ENCODE results near the gene ITGB4. TPM values are rescaled to one million over a fixed set of nuclear protein-coding genes. Genes with fewer than 3 reads are reported as not detected.
A peak's percentile ranks its signal among the peaks of the same experiment; 100 is the strongest.

Gene ITGB4
- total and polyA plus RNA-seq, 2 of the 13 experiments (the other 11 are each of a cell fraction or from before 2014, with no cell fraction given): 6.9 to 14.5 TPM

DNA sequence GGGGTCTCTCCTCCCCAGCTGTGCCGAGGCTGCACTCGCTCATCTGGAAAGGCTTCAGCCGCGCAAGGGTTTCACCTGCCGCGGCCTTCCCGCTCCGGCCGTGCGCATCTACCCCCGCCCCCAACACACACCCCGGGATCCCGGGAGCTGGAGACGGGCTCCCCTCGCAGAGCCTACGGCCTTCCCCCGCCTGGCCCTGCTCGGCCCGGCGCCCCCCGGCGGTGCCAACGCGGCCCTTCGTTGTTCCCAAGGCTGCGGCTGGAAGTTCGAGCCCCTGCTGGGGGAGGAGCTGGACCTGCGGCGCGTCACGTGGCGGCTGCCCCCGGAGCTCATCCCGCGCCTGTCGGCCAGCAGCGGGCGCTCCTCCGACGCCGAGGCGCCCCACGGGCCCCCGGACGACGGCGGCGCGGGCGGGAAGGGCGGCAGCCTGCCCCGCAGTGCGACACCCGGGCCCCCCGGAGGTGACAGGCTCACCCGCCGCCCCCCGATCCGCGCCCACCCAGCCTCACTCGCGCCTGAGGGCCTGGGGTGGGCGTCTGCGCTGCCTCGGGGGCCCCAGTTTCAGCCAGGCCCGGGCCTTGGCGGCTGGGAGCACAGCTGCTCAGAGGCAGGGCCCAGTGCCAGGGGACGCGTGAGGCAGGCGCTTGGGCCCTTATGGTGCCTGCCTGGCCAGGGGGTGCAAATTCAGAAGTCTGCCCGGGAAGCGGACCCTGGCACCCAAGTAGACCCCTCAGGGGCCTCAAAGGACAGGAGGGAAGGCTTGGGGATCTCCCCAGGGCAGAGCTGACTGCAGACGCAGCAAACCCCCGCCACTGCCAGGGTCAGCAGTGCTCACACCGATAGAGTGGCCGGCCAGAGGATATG lies 32.5 kb downstream of the ITGB4 start (continued):
- TF ChIP-seq ZNF383 (CRISPR knock-in tag; IDR thresholded peaks at IDR 0.05; ENCODE audit: borderline replicate concordance): 0 out of 2 replicates have a peak, but pooled peaks have one; percentile 59
- peak; percentile 41; the same call in 1 of the 2 replicates for TF ChIP-seq TBX2 (CRISPR knock-in tag; IDR thresholded peaks at IDR 0.05; ENCODE audit: borderline replicate concordance)
- TF ChIP-seq TSC22D2 (CRISPR knock-in tag; IDR thresholded peaks at IDR 0.05; ENCODE audit: borderline replicate concordance): 0 out of 2 replicates have a peak, but pooled peaks have one; percentile 26
- TF ChIP-seq FOXM1 (CRISPR knock-in tag; IDR thresholded peaks at IDR 0.05): no peak
- no peak for TF ChIP-seq ZNF317 (CRISPR knock-in tag; IDR thresholded peaks at IDR 0.05)
- TF ChIP-seq HOXA5 (CRISPR knock-in tag; IDR thresholded peaks at IDR 0.05): peak; percentile 52; the same call in 1 of the 2 replicates
- TF ChIP-seq, protein P1, sequence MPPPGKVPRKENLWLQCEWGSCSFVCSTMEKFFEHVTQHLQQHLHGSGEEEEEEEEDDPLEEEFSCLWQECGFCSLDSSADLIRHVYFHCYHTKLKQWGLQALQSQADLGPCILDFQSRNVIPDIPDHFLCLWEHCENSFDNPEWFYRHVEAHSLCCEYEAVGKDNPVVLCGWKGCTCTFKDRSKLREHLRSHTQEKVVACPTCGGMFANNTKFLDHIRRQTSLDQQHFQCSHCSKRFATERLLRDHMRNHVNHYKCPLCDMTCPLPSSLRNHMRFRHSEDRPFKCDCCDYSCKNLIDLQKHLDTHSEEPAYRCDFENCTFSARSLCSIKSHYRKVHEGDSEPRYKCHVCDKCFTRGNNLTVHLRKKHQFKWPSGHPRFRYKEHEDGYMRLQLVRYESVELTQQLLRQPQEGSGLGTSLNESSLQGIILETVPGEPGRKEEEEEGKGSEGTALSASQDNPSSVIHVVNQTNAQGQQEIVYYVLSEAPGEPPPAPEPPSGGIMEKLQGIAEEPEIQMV (CRISPR knock-in tag; IDR thresholded peaks at IDR 0.05; ENCODE audit: low read depth): peak; percentile 71; the same call in 1 of the 2 replicates
- TF ChIP-seq, protein P2, sequence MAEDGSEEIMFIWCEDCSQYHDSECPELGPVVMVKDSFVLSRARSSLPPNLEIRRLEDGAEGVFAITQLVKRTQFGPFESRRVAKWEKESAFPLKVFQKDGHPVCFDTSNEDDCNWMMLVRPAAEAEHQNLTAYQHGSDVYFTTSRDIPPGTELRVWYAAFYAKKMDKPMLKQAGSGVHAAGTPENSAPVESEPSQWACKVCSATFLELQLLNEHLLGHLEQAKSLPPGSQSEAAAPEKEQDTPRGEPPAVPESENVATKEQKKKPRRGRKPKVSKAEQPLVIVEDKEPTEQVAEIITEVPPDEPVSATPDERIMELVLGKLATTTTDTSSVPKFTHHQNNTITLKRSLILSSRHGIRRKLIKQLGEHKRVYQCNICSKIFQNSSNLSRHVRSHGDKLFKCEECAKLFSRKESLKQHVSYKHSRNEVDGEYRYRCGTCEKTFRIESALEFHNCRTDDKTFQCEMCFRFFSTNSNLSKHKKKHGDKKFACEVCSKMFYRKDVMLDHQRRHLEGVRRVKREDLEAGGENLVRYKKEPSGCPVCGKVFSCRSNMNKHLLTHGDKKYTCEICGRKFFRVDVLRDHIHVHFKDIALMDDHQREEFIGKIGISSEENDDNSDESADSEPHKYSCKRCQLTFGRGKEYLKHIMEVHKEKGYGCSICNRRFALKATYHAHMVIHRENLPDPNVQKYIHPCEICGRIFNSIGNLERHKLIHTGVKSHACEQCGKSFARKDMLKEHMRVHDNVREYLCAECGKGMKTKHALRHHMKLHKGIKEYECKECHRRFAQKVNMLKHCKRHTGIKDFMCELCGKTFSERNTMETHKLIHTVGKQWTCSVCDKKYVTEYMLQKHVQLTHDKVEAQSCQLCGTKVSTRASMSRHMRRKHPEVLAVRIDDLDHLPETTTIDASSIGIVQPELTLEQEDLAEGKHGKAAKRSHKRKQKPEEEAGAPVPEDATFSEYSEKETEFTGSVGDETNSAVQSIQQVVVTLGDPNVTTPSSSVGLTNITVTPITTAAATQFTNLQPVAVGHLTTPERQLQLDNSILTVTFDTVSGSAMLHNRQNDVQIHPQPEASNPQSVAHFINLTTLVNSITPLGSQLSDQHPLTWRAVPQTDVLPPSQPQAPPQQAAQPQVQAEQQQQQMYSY (CRISPR knock-in tag; IDR thresholded peaks at IDR 0.05): 0 out of 2 replicates have a peak, but pooled peaks have one; percentile 47
- no peak for TF ChIP-seq SOX13 (IDR thresholded peaks at IDR 0.05)
- TF ChIP-seq SOX13 (CRISPR knock-in tag; conservative IDR thresholded peaks at IDR 0.05 in 1 of 2, IDR thresholded peaks at IDR 0.05 in 1 of 2): peak in 1 of 2 experiments; percentile 10; a peak in 1 of 4 replicates
- no peak for TF ChIP-seq TRIM24 (CRISPR knock-in tag; IDR thresholded peaks at IDR 0.05)
- TF ChIP-seq, protein P3, sequence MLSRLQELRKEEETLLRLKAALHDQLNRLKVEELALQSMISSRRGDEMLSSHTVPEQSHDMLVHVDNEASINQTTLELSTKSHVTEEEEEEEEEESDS (CRISPR knock-in tag; IDR thresholded peaks at IDR 0.05; ENCODE audit: borderline replicate concordance): peak; percentile 95; the same call in 1 of the 2 replicates
- TF ChIP-seq, protein P4, sequence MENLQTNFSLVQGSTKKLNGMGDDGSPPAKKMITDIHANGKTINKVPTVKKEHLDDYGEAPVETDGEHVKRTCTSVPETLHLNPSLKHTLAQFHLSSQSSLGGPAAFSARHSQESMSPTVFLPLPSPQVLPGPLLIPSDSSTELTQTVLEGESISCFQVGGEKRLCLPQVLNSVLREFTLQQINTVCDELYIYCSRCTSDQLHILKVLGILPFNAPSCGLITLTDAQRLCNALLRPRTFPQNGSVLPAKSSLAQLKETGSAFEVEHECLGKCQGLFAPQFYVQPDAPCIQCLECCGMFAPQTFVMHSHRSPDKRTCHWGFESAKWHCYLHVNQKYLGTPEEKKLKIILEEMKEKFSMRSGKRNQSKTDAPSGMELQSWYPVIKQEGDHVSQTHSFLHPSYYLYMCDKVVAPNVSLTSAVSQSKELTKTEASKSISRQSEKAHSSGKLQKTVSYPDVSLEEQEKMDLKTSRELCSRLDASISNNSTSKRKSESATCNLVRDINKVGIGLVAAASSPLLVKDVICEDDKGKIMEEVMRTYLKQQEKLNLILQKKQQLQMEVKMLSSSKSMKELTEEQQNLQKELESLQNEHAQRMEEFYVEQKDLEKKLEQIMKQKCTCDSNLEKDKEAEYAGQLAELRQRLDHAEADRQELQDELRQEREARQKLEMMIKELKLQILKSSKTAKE (CRISPR knock-in tag; IDR thresholded peaks at IDR 0.05; ENCODE audit: borderline replicate concordance): peak; percentile 44; the same call in 1 of the 2 replicates
- TF ChIP-seq HES4 (CRISPR knock-in tag; IDR thresholded peaks at IDR 0.05; ENCODE audit: borderline replicate concordance): peak; percentile 15; the same call in 1 of the 2 replicates
- TF ChIP-seq SALL2 (CRISPR knock-in tag; IDR thresholded peaks at IDR 0.05): peak; percentile 96; the same call in 1 of the 2 replicates
- TF ChIP-seq ZNF749 (CRISPR knock-in tag; IDR thresholded peaks at IDR 0.05; ENCODE audit: borderline replicate concordance): peak; percentile 96
- TF ChIP-seq IKZF4 (CRISPR knock-in tag; IDR thresholded peaks at IDR 0.05; ENCODE audit: borderline replicate concordance, low read depth, not compliant biosample characterization): no peak
- peak; percentile 74 for TF ChIP-seq ZNF768 (CRISPR knock-in tag; IDR thresholded peaks at IDR 0.05)
- no peak for TF ChIP-seq MEF2D (CRISPR knock-in tag; IDR thresholded peaks at IDR 0.05)
